WTC11 (cell line): Measurements from ENCODE around the gene IER3IP1. TPM values are rescaled to one million over a fixed set of nuclear protein-coding genes. Genes with fewer than 3 reads are reported as not detected.

Source experiments
- ATAC-seq: fragments of 200-7000 bp; cut with Tn5 transposase; 2 replicates; pipeline ENCODE4 v1.10.0; 2021; ENCODE audit warnings: mild to moderate bottlenecking, moderate library complexity
- CTCF ChIA-PET: fragments of 300-600 bp; sonication (Branson Sonifier 250); formaldehyde crosslinking; loops from one replicate; lab custom pipeline; 2021; ENCODE audit warnings: antibody characterized with exemption; lab: Charles Lee
- POLR2A ChIA-PET: fragments of 350-600 bp; sonication (Branson Sonifier 250); formaldehyde crosslinking; loops from one replicate; lab custom pipeline; 2021; ENCODE audit warnings: antibody characterized with exemption; lab: Charles Lee
- DNase-seq: peaks from one replicate; pipeline ENCODE4 v3.0.0; 2021; ENCODE audit warnings: low spot score
- H3K27ac Mint-ChIP-seq: 2 replicates; pipeline ENCODE4 v1.8.0; 2021; ENCODE audit warnings: mixed read lengths
- H3K27me3 Mint-ChIP-seq: 2 replicates; pipeline ENCODE4 v1.8.0; 2021; ENCODE audit warnings: low read depth, mild to moderate bottlenecking, moderate library complexity, mixed read lengths
- H3K36me3 Mint-ChIP-seq: 2 replicates; pipeline ENCODE4 v1.8.0; 2021; ENCODE audit warnings: mixed read lengths
- H3K4me1 Mint-ChIP-seq: 2 replicates; pipeline ENCODE4 v1.8.0; 2022; ENCODE audit warnings: mixed read lengths
- H3K4me3 Mint-ChIP-seq: 2 replicates; pipeline ENCODE4 v1.8.0; 2021; ENCODE audit warnings: mild to moderate bottlenecking, moderate library complexity, mixed read lengths
- H3K9me3 Mint-ChIP-seq: 2 replicates; pipeline ENCODE4 v1.8.0; 2021; ENCODE audit warnings: mixed read lengths
- CREB1 ChIP-seq: sonication (generic); formaldehyde crosslinking; IDR thresholded peaks from 2 replicates; pipeline ENCODE4 v1.8.0; 2023; ENCODE audit warnings: mild to moderate bottlenecking, missing genetic modification reagents
- CTCF ChIP-seq: fragments of 200-600 bp; IDR thresholded peaks from 2 replicates; pipeline ENCODE4 v1.8.0; 2022; ENCODE audit warnings: antibody characterized with exemption
- E2F4 ChIP-seq: sonication (generic); formaldehyde crosslinking; IDR thresholded peaks from 2 replicates; pipeline ENCODE4 v1.8.1; 2022; ENCODE audit warnings: low read depth, mild to moderate bottlenecking, moderate library complexity, missing genetic modification reagents, borderline replicate concordance
- E2F5 ChIP-seq: sonication (generic); formaldehyde crosslinking; IDR thresholded peaks from 2 replicates; pipeline ENCODE4 v1.8.1; 2022; ENCODE audit warnings: mild to moderate bottlenecking, moderate library complexity, missing genetic modification reagents
- ELF4 ChIP-seq: sonication (generic); formaldehyde crosslinking; IDR thresholded peaks from 2 replicates; pipeline ENCODE4 v1.8.1; 2022; ENCODE audit warnings: low read depth, mild to moderate bottlenecking, moderate library complexity, missing genetic modification reagents
- ERG ChIP-seq: fragments of 250-450 bp; sonication (Bioruptor Pico); IDR thresholded peaks from 2 replicates; pipeline ENCODE4 v1.8.0; 2021; ENCODE audit warnings: mild to moderate bottlenecking
- IRF1 ChIP-seq: sonication (generic); formaldehyde crosslinking; IDR thresholded peaks from 2 replicates; pipeline ENCODE4 v1.8.0; 2023; ENCODE audit warnings: missing genetic modification reagents
- JAZF1 ChIP-seq: fragments of 250-450 bp; sonication (Bioruptor Pico); IDR thresholded peaks from 2 replicates; pipeline ENCODE4 v1.9.0; 2021; ENCODE audit warnings: moderate library complexity, mild to moderate bottlenecking, inconsistent platforms
- MAX ChIP-seq: sonication (generic); formaldehyde crosslinking; IDR thresholded peaks from 2 replicates; pipeline ENCODE4 v1.8.0; 2022; ENCODE audit warnings: mild to moderate bottlenecking, missing genetic modification reagents
- MXD4 ChIP-seq: fragments of 250-450 bp; sonication (Bioruptor Pico); IDR thresholded peaks from 2 replicates; pipeline ENCODE4 v1.8.0; 2021; ENCODE audit warnings: mild to moderate bottlenecking, moderate library complexity, borderline replicate concordance
- MYBL2 ChIP-seq: sonication (generic); formaldehyde crosslinking; IDR thresholded peaks from 2 replicates; pipeline ENCODE4 v1.8.1; 2023; ENCODE audit warnings: mild to moderate bottlenecking, moderate library complexity, missing genetic modification reagents
- NFE2L1 ChIP-seq: sonication (generic); formaldehyde crosslinking; IDR thresholded peaks from 2 replicates; pipeline ENCODE4 v1.8.1; 2023; ENCODE audit warnings: missing genetic modification reagents
- OVOL2 ChIP-seq: fragments of 250-450 bp; sonication (Bioruptor Pico); IDR thresholded peaks from 2 replicates; pipeline ENCODE4 v1.9.0; 2021; ENCODE audit warnings: mild to moderate bottlenecking, borderline replicate concordance
- PREB ChIP-seq: sonication (generic); formaldehyde crosslinking; IDR thresholded peaks from 2 replicates; pipeline ENCODE4 v1.8.1; 2022; ENCODE audit warnings: mild to moderate bottlenecking, missing genetic modification reagents, moderate library complexity, borderline replicate concordance
- SOX15 ChIP-seq: fragments of 250-450 bp; sonication (Bioruptor Pico); IDR thresholded peaks from 2 replicates; pipeline ENCODE4 v1.9.0; 2021; ENCODE audit warnings: mild to moderate bottlenecking
- TEAD4 ChIP-seq: sonication (generic); formaldehyde crosslinking; IDR thresholded peaks from 2 replicates; pipeline ENCODE4 v1.8.0; 2022; ENCODE audit warnings: mild to moderate bottlenecking, missing genetic modification reagents
- USF1 ChIP-seq: sonication (generic); formaldehyde crosslinking; IDR thresholded peaks from 2 replicates; pipeline ENCODE4 v1.8.0; 2022; ENCODE audit warnings: mild to moderate bottlenecking, missing genetic modification reagents
- ZNF138 ChIP-seq: sonication (generic); formaldehyde crosslinking; conservative IDR thresholded peaks from 2 replicates; pipeline ENCODE4 v1.8.1; 2022; ENCODE audit warnings: mild to moderate bottlenecking, moderate library complexity, missing genetic modification reagents
- ZNF263 ChIP-seq: sonication (generic); formaldehyde crosslinking; IDR thresholded peaks from 2 replicates; pipeline ENCODE4 v1.8.1; 2022; ENCODE audit warnings: low read depth, mild to moderate bottlenecking, moderate library complexity, missing genetic modification reagents
- total RNA-seq: library from RNA; stranded (reverse); gene quantifications from 3 replicates; pipeline ENCODE4 v1.2.3, GENCODE V29; 2021

IER3IP1 gene
- total RNA-seq, 1 experiment from 2014 or later, result 7.7 TPM

GRCh38 chr18:47168913-47169312 lies 7.3 kb downstream of the IER3IP1 start:
- H3K4me1 Mint-ChIP-seq, result no peaks in the 10 kb centered on the region
- H3K27ac Mint-ChIP-seq, result no peak overlapping the region
- ChIA-PET CTCF (interaction anchor here (0.7 kb wide), 1 partner anchor 78 kb away, joined by 3 read pairs; no protein-coding TSS in a partner anchor), POLR2A (no interaction called here)
- DNase-seq, result no peak
- no peak for ATAC-seq
- no peaks in the 10 kb centered on the region for H3K27me3 Mint-ChIP-seq
- no peak overlapping the region for H3K4me3 Mint-ChIP-seq
- H3K36me3 Mint-ChIP-seq, result no peaks in the 10 kb centered on the region
- TF ChIP-seq ERG (CRISPR knock-in tag) (no peak), TEAD4 (CRISPR knock-in tag) (no peak), OVOL2 (no peak), MAX (CRISPR knock-in tag) (no peak), E2F5 (CRISPR knock-in tag) (no peak)
- no peaks in the 10 kb centered on the region for H3K9me3 Mint-ChIP-seq

GRCh38 chr18:47168509-47168908 lies 7.7 kb downstream of the IER3IP1 start:
- Mint-ChIP-seq H3K27ac (no peak overlapping the region), H3K4me1 (no peaks in the 10 kb centered on the region), H3K36me3 (no peaks in the 10 kb centered on the region), H3K27me3 (no peaks in the 10 kb centered on the region), H3K4me3 (no peak overlapping the region), H3K9me3 (no peaks in the 10 kb centered on the region)
- TF ChIP-seq PREB (CRISPR knock-in tag) (no peak), E2F4 (CRISPR knock-in tag) (no peak), ZNF138 (no peak), NFE2L1 (no peak), JAZF1 (CRISPR knock-in tag) (no peak), USF1 (CRISPR knock-in tag) (no peak), MYBL2 (CRISPR knock-in tag) (no peak), IRF1 (CRISPR knock-in tag) (no peak), ZNF263 (CRISPR knock-in tag) (no peak), ELF4 (CRISPR knock-in tag) (no peak), CTCF (no peak), MXD4 (CRISPR knock-in tag) (no peak), CREB1 (CRISPR knock-in tag) (no peak), SOX15 (no peak)
- DNase-seq, result no peak
- ChIA-PET POLR2A (no interaction called here), CTCF (interaction anchor here (0.7 kb wide), 2 partner anchors 34 to 78 kb away, joined by 3 to 4 read pairs; no protein-coding TSS in a partner anchor)
- ATAC-seq, result no peak
